Measurements from ENCODE around the gene ZNF579. TPM values are rescaled to one million over a fixed set of nuclear protein-coding genes. Genes with fewer than 3 reads are reported as not detected.

The ZNF579 gene
- total and polyA plus RNA-seq, 9 of the 15 experiments (the other 6 are each of a cell fraction or from before 2014, with no cell fraction given): 0.06 to 15.9 (median 1.6) TPM

DNA sequence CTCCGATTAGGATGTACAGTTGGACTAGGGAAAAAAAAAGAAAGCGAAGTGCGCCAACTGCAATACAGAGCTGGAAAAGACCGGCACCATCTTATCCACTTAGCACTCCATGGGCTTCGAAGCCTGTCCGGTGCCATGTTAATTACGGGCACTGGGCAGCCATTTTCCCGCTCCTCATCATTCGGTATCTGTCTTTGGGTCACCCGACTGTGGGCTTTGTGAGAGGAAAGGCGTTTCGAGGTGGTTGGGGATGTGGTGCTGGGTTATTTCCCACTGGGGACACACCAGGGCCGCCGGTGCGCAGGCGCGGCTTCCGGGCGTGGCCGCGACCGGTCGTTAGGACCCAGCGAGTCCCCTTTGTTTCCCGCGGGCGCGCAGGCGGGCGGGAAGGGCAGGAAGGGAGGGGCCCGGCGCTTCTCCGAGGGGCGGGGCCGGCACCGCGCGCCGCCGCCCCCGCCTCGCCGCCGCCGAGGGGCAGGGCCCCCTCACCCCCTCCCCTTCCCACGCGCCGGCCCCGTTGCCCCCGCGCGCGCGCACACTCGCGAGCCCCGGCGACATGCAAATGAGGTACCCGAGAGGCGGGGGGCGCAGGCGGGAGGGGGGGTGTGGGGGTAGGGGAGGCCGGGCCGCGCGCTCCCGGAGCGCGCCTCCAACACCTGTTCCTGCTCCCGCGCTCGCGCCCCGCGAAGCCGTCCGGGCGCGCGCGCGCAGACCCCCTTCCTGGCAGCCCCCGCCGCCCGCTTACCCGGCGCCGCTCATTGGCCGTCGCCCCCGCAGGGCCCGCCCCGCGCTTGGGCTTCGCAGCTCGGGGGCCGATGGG lies 19.4 kb upstream of the ZNF579 start, which contains the start of gene ZNF524 (continued):
- no peak for TF ChIP-seq GATAD2B (IDR thresholded peaks at IDR 0.05; ENCODE audit: borderline replicate concordance)
- TF ChIP-seq HNRNPK (IDR thresholded peaks at IDR 0.05; ENCODE audit: low read depth, low read length, poor library complexity, severe bottlenecking): no peak
- no peak for TF ChIP-seq PYGO2 (tag; IDR thresholded peaks at IDR 0.05)
- TF ChIP-seq HEY1 (CRISPR knock-in tag; IDR thresholded peaks at IDR 0.05; ENCODE audit: borderline replicate concordance): no peak
- TF ChIP-seq SRSF9 (IDR thresholded peaks at IDR 0.05; ENCODE audit: borderline replicate concordance, low read depth, low read length): no peak
- no peak for TF ChIP-seq GTF2A2 (tag; IDR thresholded peaks at IDR 0.05)
- TF ChIP-seq, protein P1, sequence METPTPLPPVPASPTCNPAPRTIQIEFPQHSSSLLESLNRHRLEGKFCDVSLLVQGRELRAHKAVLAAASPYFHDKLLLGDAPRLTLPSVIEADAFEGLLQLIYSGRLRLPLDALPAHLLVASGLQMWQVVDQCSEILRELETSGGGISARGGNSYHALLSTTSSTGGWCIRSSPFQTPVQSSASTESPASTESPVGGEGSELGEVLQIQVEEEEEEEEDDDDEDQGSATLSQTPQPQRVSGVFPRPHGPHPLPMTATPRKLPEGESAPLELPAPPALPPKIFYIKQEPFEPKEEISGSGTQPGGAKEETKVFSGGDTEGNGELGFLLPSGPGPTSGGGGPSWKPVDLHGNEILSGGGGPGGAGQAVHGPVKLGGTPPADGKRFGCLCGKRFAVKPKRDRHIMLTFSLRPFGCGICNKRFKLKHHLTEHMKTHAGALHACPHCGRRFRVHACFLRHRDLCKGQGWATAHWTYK (CRISPR knock-in tag; IDR thresholded peaks at IDR 0.05): no peak
- TF ChIP-seq ZFPM2 (CRISPR knock-in tag; IDR thresholded peaks at IDR 0.05): no peak
- no peak for TF ChIP-seq ARNT (IDR thresholded peaks at IDR 0.05)
- TF ChIP-seq ZFX (CRISPR knock-in tag; IDR thresholded peaks at IDR 0.05): no peak
- TF ChIP-seq ZC3H4 (CRISPR knock-in tag; IDR thresholded peaks at IDR 0.05; ENCODE audit: borderline replicate concordance): no peak
- TF ChIP-seq, protein P2, sequence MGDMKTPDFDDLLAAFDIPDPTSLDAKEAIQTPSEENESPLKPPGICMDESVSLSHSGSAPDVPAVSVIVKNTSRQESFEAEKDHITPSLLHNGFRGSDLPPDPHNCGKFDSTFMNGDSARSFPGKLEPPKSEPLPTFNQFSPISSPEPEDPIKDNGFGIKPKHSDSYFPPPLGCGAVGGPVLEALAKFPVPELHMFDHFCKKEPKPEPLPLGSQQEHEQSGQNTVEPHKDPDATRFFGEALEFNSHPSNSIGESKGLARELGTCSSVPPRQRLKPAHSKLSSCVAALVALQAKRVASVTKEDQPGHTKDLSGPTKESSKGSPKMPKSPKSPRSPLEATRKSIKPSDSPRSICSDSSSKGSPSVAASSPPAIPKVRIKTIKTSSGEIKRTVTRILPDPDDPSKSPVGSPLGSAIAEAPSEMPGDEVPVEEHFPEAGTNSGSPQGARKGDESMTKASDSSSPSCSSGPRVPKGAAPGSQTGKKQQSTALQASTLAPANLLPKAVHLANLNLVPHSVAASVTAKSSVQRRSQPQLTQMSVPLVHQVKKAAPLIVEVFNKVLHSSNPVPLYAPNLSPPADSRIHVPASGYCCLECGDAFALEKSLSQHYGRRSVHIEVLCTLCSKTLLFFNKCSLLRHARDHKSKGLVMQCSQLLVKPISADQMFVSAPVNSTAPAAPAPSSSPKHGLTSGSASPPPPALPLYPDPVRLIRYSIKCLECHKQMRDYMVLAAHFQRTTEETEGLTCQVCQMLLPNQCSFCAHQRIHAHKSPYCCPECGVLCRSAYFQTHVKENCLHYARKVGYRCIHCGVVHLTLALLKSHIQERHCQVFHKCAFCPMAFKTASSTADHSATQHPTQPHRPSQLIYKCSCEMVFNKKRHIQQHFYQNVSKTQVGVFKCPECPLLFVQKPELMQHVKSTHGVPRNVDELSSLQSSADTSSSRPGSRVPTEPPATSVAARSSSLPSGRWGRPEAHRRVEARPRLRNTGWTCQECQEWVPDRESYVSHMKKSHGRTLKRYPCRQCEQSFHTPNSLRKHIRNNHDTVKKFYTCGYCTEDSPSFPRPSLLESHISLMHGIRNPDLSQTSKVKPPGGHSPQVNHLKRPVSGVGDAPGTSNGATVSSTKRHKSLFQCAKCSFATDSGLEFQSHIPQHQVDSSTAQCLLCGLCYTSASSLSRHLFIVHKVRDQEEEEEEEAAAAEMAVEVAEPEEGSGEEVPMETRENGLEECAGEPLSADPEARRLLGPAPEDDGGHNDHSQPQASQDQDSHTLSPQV (IDR thresholded peaks at IDR 0.05): no peak
- TF ChIP-seq TRIM28 (IDR thresholded peaks at IDR 0.05): no peak
- TF ChIP-seq XRCC4 (IDR thresholded peaks at IDR 0.05; ENCODE audit: extremely low read depth, insufficient read depth, insufficient read length): no peak
- TF ChIP-seq, protein P3, sequence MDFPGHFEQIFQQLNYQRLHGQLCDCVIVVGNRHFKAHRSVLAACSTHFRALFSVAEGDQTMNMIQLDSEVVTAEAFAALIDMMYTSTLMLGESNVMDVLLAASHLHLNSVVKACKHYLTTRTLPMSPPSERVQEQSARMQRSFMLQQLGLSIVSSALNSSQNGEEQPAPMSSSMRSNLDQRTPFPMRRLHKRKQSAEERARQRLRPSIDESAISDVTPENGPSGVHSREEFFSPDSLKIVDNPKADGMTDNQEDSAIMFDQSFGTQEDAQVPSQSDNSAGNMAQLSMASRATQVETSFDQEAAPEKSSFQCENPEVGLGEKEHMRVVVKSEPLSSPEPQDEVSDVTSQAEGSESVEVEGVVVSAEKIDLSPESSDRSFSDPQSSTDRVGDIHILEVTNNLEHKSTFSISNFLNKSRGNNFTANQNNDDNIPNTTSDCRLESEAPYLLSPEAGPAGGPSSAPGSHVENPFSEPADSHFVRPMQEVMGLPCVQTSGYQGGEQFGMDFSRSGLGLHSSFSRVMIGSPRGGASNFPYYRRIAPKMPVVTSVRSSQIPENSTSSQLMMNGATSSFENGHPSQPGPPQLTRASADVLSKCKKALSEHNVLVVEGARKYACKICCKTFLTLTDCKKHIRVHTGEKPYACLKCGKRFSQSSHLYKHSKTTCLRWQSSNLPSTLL (IDR thresholded peaks at IDR 0.05): no peak
- TF ChIP-seq NFIX (CRISPR knock-in tag; IDR thresholded peaks at IDR 0.05; ENCODE audit: low read depth): no peak
- no peak; the same call in 1 of the 2 replicates for TF ChIP-seq MBD2 (IDR thresholded peaks at IDR 0.05; ENCODE audit: borderline replicate concordance, low read depth)

All from K562 (cell line).